ENCODE results near the gene NUP205. TPM values are rescaled to one million over a fixed set of nuclear protein-coding genes. Genes with fewer than 3 reads are reported as not detected.

Gene NUP205
- total RNA-seq, 1 donor from 2014 or later = 33.6 TPM

- Histone ChIP-seq H3K27ac (peak overlapping the region; percentile 34 to 48), H3K4me3 (no peak overlapping the region), H3K27me3 (no peaks in the 10 kb centered on the region), H3K9me3 (no peaks in the 10 kb centered on the region), H3K36me3 (peaks cover 0 to 8% of the 10 kb centered on the region in 2 donors), H3K4me1 (peaks cover 0 to 31% of the 10 kb centered on the region in 2 donors)
- TF ChIP-seq CTCF (IDR thresholded peaks at IDR 0.05) = no peak
- DNase-seq (ENCODE audit: low spot score in 2 of 2) = no peak
- intact Hi-C loops (cut with DNase I) = no loop called here
Measured at GRCh38 chr7:135669774-135670173, 112.1 kb downstream of the NUP205 start.

GRCh38 chr7:135670179-135670578 lies 112.5 kb downstream of the NUP205 start:
- Histone ChIP-seq H3K4me3 (no peak overlapping the region), H3K4me1 (peaks cover 0 to 29% of the 10 kb centered on the region in 2 donors)

GRCh38 chr7:135672560-135673359 lies 115.0 kb downstream of the NUP205 start:
- DNase-seq (ENCODE audit: low spot score in 2 of 2) = no peak
- peak overlapping the region; percentile 48 to 52 for H3K27ac ChIP-seq
- H3K4me3 ChIP-seq = no peak overlapping the region
- no peaks in the 10 kb centered on the region for H3K9me3 ChIP-seq
- TF ChIP-seq CTCF (IDR thresholded peaks at IDR 0.05) = peak; percentile 66 to 80 (median 71)
- H3K27me3 ChIP-seq = no peaks in the 10 kb centered on the region
- peaks cover 0 to 26% of the 10 kb centered on the region in 2 donors for H3K4me1 ChIP-seq
- intact Hi-C loops (cut with DNase I) = loop anchor here (2.0 kb wide), 1 partner anchor 124 kb away; no protein-coding TSS in a partner anchor
- peaks cover 0 to 19% of the 10 kb centered on the region in 2 donors for H3K36me3 ChIP-seq

More at GRCh38 chr7:135670179-135670578, 112.5 kb downstream of the NUP205 start:
- Histone ChIP-seq H3K27ac (peak overlapping the region; percentile 34 to 48), H3K9me3 (no peaks in the 10 kb centered on the region), H3K36me3 (peaks cover 0 to 8% of the 10 kb centered on the region in 2 donors), H3K27me3 (no peaks in the 10 kb centered on the region)
- no peak for DNase-seq (ENCODE audit: low spot score in 2 of 2)
- intact Hi-C loops (cut with DNase I) = no loop called here
- no peak for TF ChIP-seq CTCF (IDR thresholded peaks at IDR 0.05)

- H3K4me3 ChIP-seq = no peak overlapping the region
- no peak for TF ChIP-seq CTCF (IDR thresholded peaks at IDR 0.05)
- peak overlapping the region; percentile 36 to 52 for H3K27ac ChIP-seq
- H3K4me1 ChIP-seq = peaks cover 0 to 31% of the 10 kb centered on the region in 2 donors
- no peaks in the 10 kb centered on the region for H3K27me3 ChIP-seq
- H3K9me3 ChIP-seq = no peaks in the 10 kb centered on the region
- no peak for DNase-seq (ENCODE audit: low spot score in 2 of 2)
- intact Hi-C loops (cut with DNase I) = loop anchor here (2.0 kb wide), 1 partner anchor 123 kb away; no protein-coding TSS in a partner anchor
- H3K36me3 ChIP-seq = peaks cover 0 to 19% of the 10 kb centered on the region in 2 donors
Measured at GRCh38 chr7:135673360-135673706, 115.6 kb downstream of the NUP205 start.

- no peak for TF ChIP-seq CTCF (IDR thresholded peaks at IDR 0.05)
- H3K4me1 ChIP-seq = peaks cover 2 to 33% of the 10 kb centered on the region in 2 donors
- H3K27me3 ChIP-seq = no peaks in the 10 kb centered on the region
- H3K36me3 ChIP-seq = peaks cover 0 to 18% of the 10 kb centered on the region in 2 donors
- no peak overlapping the region for H3K4me3 ChIP-seq
- intact Hi-C loops (cut with DNase I) = loop anchor here (2.0 kb wide), 1 partner anchor 36 kb away; no protein-coding TSS in a partner anchor
- DNase-seq (ENCODE audit: low spot score in 2 of 2) = peak; percentile 30 to 85
- H3K9me3 ChIP-seq = no peaks in the 10 kb centered on the region
- peak overlapping the region; percentile 48 to 56 for H3K27ac ChIP-seq
Measured at GRCh38 chr7:135678612-135679575, 121.2 kb downstream of the NUP205 start.
